Fibroblast of skin of scalp (primary cell): Measurements from ENCODE around the gene GPR137.

Experiments used
- DNase-seq: peaks from one replicate; pipeline ENCODE4 v3.0.0-alpha.2; 2013

Gene GPR137

GRCh38 chr11:64249563-64250414 is 35.9 kb upstream of the GPR137 start:
- DNase-seq: no peak

DNA sequence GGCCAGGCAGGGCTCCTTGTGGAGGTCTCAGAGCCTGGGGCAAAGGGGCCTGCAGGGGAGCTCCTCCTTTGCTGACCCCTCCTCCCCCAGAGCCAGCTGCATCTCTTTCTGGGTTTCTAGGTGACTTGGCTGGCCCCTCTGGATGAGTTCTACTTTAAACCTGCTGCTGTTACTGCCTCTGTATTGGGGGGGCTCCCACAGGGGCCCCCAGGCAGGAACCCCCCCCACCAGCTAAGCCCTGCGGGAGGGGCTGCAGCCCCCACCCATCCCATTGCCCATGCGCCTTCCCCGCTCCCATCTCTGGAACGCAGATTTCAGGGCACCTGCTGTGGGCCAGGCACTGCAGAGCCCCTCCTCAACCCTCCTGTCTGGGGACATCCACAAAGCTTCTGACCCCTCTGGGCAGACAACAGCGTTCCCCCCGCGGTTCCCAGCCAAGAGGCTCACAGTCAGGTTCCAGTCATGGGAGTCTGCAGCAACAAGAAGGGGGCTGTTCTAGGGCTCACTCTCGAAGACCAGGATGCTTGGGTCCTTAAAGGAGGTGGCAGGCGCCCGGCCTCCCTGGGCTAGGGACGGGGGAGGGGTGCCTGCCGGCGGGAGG is 35.1 kb upstream of the GPR137 start:
- peak; percentile 27 for DNase-seq

- DNase-seq: peak; percentile 59
Measured at GRCh38 chr11:64251016-64251752, 34.5 kb upstream of the GPR137 start, which contains the start of gene PLCB3. Gene PLCB3 (plus strand): TSS chr11:64251530. CDS start chr11:64251650, 120 bp downstream.

DNA sequence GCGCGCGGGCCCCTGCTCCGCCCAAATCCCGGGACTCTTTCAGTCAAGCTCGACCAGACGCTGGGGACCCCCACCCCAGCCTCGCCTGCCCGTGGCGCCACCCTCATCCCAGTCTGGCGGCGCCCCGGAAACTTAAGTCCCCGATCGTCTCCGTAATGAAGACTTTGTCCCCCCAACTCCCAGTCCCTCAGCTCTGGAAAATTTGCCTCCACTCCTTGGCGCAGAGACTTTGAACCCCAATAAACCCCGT is 34.0 kb upstream of the GPR137 start:
- DNase-seq: no peak

DNA sequence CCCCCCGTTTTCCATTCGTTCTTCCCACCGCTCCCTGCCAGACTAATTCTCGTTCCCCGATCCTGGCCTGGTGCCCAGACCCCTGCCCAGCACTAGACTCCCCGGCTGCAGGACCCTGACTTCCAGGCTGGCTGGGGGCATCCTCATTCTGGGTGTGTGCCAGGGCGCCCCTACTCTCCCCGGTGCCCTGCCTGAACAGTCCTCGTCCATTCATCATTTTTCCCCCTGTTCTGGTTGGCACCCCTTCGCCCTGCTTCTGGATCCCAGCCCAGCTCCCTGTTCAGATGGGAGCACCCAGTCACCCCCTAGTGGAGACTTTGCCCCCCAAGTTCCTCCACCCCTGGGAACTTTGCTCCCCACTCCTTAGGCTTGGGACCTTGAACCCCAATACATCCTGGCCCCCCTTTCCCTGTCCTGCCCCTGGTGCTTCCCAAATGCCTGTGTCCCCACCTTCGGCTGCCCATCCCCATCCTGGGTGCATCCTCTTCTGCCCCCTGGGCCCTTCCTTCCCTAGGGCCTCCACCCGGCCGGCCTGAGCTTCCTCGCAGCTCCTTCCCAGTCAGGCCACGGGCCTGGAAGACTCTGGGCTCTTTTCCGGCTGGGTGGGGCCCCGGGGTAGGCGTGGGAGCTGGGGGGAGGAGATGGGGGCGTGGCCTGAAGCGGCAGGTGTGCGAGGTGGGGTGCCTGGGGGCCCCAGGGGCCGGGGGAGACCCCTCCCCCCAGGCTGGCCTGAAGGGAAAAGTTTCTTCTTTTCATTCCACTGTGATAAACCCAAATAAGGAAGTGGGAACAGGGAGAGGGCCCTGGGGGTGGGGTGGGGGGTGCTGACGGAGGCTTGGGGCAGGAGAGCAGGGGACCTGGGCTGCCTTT is 33.4 kb upstream of the GPR137 start:
- peak; percentile 45 for DNase-seq

GRCh38 chr11:64253043-64253442 is 32.6 kb upstream of the GPR137 start:
- DNase-seq: no peak

- no peak for DNase-seq
Measured at GRCh38 chr11:64253481-64253880, 32.2 kb upstream of the GPR137 start.

GRCh38 chr11:64254326-64254725 is 31.3 kb upstream of the GPR137 start:
- DNase-seq: no peak

GRCh38 chr11:64255135-64256128 is 30.2 kb upstream of the GPR137 start:
- no peak for DNase-seq

DNA sequence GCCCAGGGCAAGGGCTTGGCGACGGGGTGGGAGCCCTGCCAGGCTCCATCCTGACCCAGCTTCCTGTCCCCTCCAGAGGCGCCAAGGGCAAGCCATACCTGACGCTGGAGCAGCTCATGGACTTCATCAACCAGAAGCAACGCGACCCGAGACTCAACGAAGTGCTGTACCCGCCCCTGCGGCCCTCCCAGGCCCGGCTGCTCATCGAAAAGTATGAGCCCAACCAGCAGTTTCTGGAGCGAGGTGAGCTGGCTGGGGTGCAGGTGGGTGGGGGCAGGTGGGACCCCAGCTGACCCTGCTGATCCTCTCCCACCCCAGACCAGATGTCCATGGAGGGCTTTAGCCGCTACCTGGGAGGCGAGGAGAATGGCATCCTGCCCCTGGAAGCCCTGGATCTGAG is 29.3 kb upstream of the GPR137 start:
- DNase-seq: no peak

DNA sequence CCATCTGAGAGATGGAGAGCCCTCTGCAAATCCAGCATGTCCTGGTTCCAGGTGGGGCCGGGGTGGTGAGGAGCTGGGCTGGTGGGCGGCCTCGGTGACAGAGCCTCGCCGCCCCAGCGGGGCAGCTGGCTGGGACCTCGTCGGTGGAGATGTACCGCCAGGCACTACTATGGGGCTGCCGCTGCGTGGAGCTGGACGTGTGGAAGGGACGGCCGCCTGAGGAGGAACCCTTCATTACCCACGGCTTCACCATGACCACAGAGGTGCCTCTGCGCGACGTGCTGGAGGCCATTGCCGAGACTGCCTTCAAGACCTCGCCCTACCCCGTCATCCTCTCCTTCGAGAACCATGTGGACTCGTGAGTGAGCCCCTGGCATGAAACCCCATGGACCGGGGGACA is 27.3 kb upstream of the GPR137 start:
- DNase-seq: no peak

GRCh38 chr11:64258946-64259532 is 26.6 kb upstream of the GPR137 start:
- DNase-seq: no peak

DNA sequence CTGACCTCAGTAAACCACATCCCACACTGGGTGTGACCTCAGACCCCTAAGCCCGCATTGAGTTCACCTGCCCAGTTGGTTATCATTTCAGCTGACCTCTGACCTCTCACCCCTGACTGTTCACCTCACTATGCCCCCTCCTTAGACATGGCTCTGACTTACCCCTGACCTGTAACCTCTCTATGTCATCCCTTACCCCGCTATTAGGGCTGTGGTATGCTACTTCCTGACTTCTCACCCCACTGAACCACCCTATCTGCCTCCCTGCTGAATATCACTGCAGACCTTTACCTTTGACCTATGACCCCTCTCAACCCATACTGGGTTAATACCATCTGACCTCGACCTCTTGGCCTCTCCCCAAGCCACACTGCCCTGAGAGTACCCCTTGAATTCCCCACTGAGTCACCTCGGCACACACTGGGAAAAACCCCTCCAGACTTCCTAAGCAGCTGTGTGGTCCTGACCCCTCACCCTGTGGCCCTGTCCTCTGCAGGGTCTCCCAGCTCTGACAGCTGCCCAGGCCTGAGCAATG is 26.0 kb upstream of the GPR137 start:
- DNase-seq: no peak

DNA sequence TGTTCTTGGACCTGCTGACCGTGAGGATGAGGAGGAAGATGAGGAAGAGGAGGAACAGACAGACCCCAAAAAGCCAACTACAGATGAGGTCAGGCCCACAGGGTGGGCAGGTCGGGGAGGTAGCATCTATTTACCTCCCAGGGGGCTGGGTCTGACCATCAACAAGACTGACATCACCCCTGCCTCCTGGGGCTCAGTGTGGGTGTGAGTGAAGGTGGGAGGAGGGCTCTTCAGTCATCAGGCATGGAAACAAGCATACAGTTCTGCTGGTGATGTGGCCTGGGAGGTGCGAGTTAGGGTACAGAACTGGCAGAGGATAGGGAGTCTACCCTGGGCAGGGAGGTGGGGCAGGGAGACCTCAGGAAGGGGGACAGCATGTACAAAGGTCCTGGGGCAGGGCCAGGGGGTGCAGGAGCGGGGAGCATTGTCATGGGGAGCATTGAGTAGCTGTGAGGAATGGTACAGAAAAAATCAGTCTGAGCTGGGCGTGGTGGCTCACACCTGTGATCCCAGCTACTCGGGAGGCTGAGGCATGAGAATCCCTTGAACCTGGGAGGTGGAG is 25.4 kb upstream of the GPR137 start:
- no peak for DNase-seq

DNA sequence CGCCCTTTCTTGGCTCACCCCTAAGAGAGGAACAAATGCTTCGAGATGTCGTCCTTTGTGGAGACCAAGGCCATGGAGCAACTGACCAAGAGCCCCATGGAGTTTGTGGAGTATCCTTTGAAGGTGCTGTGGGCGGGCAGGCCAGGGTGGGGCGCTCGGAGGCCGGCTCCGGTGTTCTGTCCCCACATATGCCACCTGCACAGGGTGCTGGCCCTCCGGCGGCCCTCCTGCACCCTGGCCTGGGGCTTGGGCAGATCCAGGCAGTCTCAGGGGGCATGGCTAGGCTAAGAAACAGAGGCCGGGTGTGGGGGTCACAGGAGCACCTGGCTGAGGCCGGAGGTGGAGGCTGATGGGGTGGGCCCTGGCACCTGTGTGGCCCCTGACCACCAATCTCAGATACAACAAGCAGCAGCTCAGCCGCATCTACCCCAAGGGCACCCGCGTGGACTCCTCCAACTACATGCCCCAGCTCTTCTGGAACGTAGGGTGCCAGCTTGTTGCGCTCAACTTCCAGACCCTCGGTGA is 24.0 kb upstream of the GPR137 start:
- DNase-seq: no peak

- DNase-seq: no peak
Measured at GRCh38 chr11:64262271-64263002, 23.2 kb upstream of the GPR137 start.

- DNase-seq: peak; percentile 22
Measured at GRCh38 chr11:64263021-64263946, 22.4 kb upstream of the GPR137 start.

DNA sequence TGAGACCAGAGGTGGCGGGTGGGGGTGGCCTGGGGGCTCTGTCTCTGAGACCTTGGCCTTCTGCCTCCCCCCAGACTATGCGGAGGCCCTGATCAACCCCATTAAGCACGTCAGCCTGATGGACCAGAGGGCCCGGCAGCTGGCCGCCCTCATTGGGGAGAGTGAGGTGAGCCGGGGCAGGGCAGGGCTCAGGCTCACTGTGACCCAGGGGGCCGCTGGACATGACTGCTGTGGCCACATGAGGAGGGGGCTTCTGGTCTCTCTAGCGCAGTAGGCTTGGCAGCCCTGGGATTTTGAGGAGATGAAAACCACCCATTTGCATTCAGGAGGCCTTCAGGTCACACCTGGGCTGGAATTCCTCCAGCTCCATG is 21.7 kb upstream of the GPR137 start:
- no peak for DNase-seq
